ENCODE results near the gene C2orf15. TPM values are rescaled to one million over a fixed set of nuclear protein-coding genes. Genes with fewer than 3 reads are reported as not detected.
"Not testable (repeated sequence)": the region's sequence is repeated elsewhere in the genome, so short reads cannot be mapped to it uniquely, and the experiment has no call there.

C2orf15 gene
- 0.16 TPM in 1 of 2 replicates, not detected in the other for total RNA-seq

- peak; percentile 91 for DNase-seq (ENCODE audit: low spot score)
- H3K4me3 Mint-ChIP-seq (ENCODE audit: low read depth): peak within 1 kb of the TSS; percentile 83
- H3K27me3 Mint-ChIP-seq (ENCODE audit: low read depth): peaks cover 24% of the 10 kb centered on the region
- H3K9me3 Mint-ChIP-seq: no peaks in the 10 kb centered on the region
- H3K4me1 Mint-ChIP-seq (ENCODE audit: low read depth): peaks cover 8% of the 10 kb centered on the region
- intact Hi-C loops (cut with micrococcal nuclease): loop anchor here (1.0 to 2.0 kb wide), 3 partner anchors 13 to 196 kb away; partner anchors contain the start of genes EIF5B, LIPT1 and TSGA10
- no peaks in the 10 kb centered on the region for H3K36me3 Mint-ChIP-seq (ENCODE audit: low read depth)
- peak within 1 kb of the TSS; percentile 65 for H3K27ac Mint-ChIP-seq
These were observed at the start of gene C2orf15 for GRCh38 chr2:99141110-99142108. Gene C2orf15 (plus strand): TSS chr2:99141707. CDS start chr2:99150559, 8,852 bp downstream.

- no peak for DNase-seq (ENCODE audit: low spot score)
- Mint-ChIP-seq H3K9me3 (peaks cover 9% of the 10 kb centered on the region), H3K4me3 (ENCODE audit: low read depth) (no peak overlapping the region), H3K27ac (no peak overlapping the region), H3K36me3 (ENCODE audit: low read depth) (no peaks in the 10 kb centered on the region), H3K27me3 (ENCODE audit: low read depth) (peaks cover 22% of the 10 kb centered on the region), H3K4me1 (ENCODE audit: low read depth) (peaks cover 8% of the 10 kb centered on the region)
- intact Hi-C loops (cut with micrococcal nuclease): no loop called here
These were observed 44.8 kb upstream of the C2orf15 start for GRCh38 chr2:99096728-99097127.

GRCh38 chr2:99101697-99102096 is 39.8 kb upstream of the C2orf15 start:
- no peak for DNase-seq (ENCODE audit: low spot score)
- H3K27me3 Mint-ChIP-seq (ENCODE audit: low read depth): no peaks in the 10 kb centered on the region
- no peaks in the 10 kb centered on the region for H3K9me3 Mint-ChIP-seq
- H3K36me3 Mint-ChIP-seq (ENCODE audit: low read depth): no peaks in the 10 kb centered on the region
- intact Hi-C loops (cut with micrococcal nuclease): no loop called here
- no peak overlapping the region for H3K4me3 Mint-ChIP-seq (ENCODE audit: low read depth)
- peaks cover 5% of the 10 kb centered on the region for H3K4me1 Mint-ChIP-seq (ENCODE audit: low read depth)
- no peak overlapping the region for H3K27ac Mint-ChIP-seq

- intact Hi-C loops (cut with micrococcal nuclease): no loop called here
- Mint-ChIP-seq H3K4me3 (ENCODE audit: low read depth) (no peak overlapping the region), H3K36me3 (ENCODE audit: low read depth) (no peaks in the 10 kb centered on the region), H3K9me3 (no peaks in the 10 kb centered on the region), H3K4me1 (ENCODE audit: low read depth) (peaks cover 5% of the 10 kb centered on the region), H3K27me3 (ENCODE audit: low read depth) (no peaks in the 10 kb centered on the region), H3K27ac (no peak overlapping the region)
- no peak for DNase-seq (ENCODE audit: low spot score)
These were observed 37.5 kb upstream of the C2orf15 start for GRCh38 chr2:99104006-99104405.

- no peaks in the 10 kb centered on the region for H3K36me3 Mint-ChIP-seq (ENCODE audit: low read depth)
- H3K4me1 Mint-ChIP-seq (ENCODE audit: low read depth): no peaks in the 10 kb centered on the region
- no peaks in the 10 kb centered on the region for H3K9me3 Mint-ChIP-seq
- H3K27me3 Mint-ChIP-seq (ENCODE audit: low read depth): peaks cover 2% of the 10 kb centered on the region
- intact Hi-C loops (cut with micrococcal nuclease): no loop called here
- no peak for DNase-seq (ENCODE audit: low spot score)
- no peak overlapping the region for H3K4me3 Mint-ChIP-seq (ENCODE audit: low read depth)
- no peak overlapping the region for H3K27ac Mint-ChIP-seq
These were observed 34.6 kb upstream of the C2orf15 start for GRCh38 chr2:99106913-99107312.

- intact Hi-C loops (cut with micrococcal nuclease): no loop called here
These were observed 30.3 kb upstream of the C2orf15 start for GRCh38 chr2:99111236-99111635.

GRCh38 chr2:99111945-99112344 is 29.6 kb upstream of the C2orf15 start:
- no peak for DNase-seq (ENCODE audit: low spot score)
- H3K27ac Mint-ChIP-seq: no peak overlapping the region
- intact Hi-C loops (cut with micrococcal nuclease): no loop called here
- H3K4me1 Mint-ChIP-seq (ENCODE audit: low read depth): no peaks in the 10 kb centered on the region
- peaks cover 2% of the 10 kb centered on the region for H3K27me3 Mint-ChIP-seq (ENCODE audit: low read depth)
- no peak overlapping the region for H3K4me3 Mint-ChIP-seq (ENCODE audit: low read depth)
- H3K9me3 Mint-ChIP-seq: no peaks in the 10 kb centered on the region
- no peaks in the 10 kb centered on the region for H3K36me3 Mint-ChIP-seq (ENCODE audit: low read depth)

More at GRCh38 chr2:99111236-99111635, 30.3 kb upstream of the C2orf15 start:
- H3K36me3 Mint-ChIP-seq (ENCODE audit: low read depth): no peaks in the 10 kb centered on the region
- H3K9me3 Mint-ChIP-seq: no peaks in the 10 kb centered on the region
- DNase-seq (ENCODE audit: low spot score): no peak
- H3K27ac Mint-ChIP-seq: no peak overlapping the region
- no peak overlapping the region for H3K4me3 Mint-ChIP-seq (ENCODE audit: low read depth)
- peaks cover 2% of the 10 kb centered on the region for H3K27me3 Mint-ChIP-seq (ENCODE audit: low read depth)
- no peaks in the 10 kb centered on the region for H3K4me1 Mint-ChIP-seq (ENCODE audit: low read depth)

GRCh38 chr2:99112617-99113016 is 28.9 kb upstream of the C2orf15 start:
- Mint-ChIP-seq H3K27me3 (ENCODE audit: low read depth) (peaks cover 4% of the 10 kb centered on the region), H3K36me3 (ENCODE audit: low read depth) (no peaks in the 10 kb centered on the region), H3K9me3 (no peaks in the 10 kb centered on the region), H3K4me1 (ENCODE audit: low read depth) (no peaks in the 10 kb centered on the region), H3K4me3 (ENCODE audit: low read depth) (no peak overlapping the region), H3K27ac (no peak overlapping the region)
- intact Hi-C loops (cut with micrococcal nuclease): no loop called here
- no peak for DNase-seq (ENCODE audit: low spot score)

GRCh38 chr2:99127981-99128380 is 13.5 kb upstream of the C2orf15 start:
- intact Hi-C loops (cut with micrococcal nuclease): no loop called here
- no peaks in the 10 kb centered on the region for H3K4me1 Mint-ChIP-seq (ENCODE audit: low read depth)
- H3K36me3 Mint-ChIP-seq (ENCODE audit: low read depth): no peaks in the 10 kb centered on the region
- peaks cover 30% of the 10 kb centered on the region for H3K9me3 Mint-ChIP-seq
- H3K27me3 Mint-ChIP-seq (ENCODE audit: low read depth): no peaks in the 10 kb centered on the region
- DNase-seq (ENCODE audit: low spot score): no peak
- no peak overlapping the region for H3K4me3 Mint-ChIP-seq (ENCODE audit: low read depth)
- no peak overlapping the region for H3K27ac Mint-ChIP-seq

GRCh38 chr2:99135044-99135556 is 6.4 kb upstream of the C2orf15 start:
- H3K27ac Mint-ChIP-seq; H3K4me3 Mint-ChIP-seq (ENCODE audit: low read depth); DNase-seq (ENCODE audit: low spot score); H3K36me3 Mint-ChIP-seq (ENCODE audit: low read depth); H3K4me1 Mint-ChIP-seq (ENCODE audit: low read depth); intact Hi-C loops (cut with micrococcal nuclease): not testable (repeated sequence)
- Mint-ChIP-seq H3K27me3 (ENCODE audit: low read depth) (peaks cover 16% of the 10 kb centered on the region), H3K9me3 (peaks cover 34% of the 10 kb centered on the region)

- Mint-ChIP-seq H3K4me1 (ENCODE audit: low read depth) (peaks cover 8% of the 10 kb centered on the region), H3K4me3 (ENCODE audit: low read depth) (peak overlapping the region; percentile 28), H3K9me3 (peaks cover 3% of the 10 kb centered on the region)
These were observed 2.5 kb upstream of the C2orf15 start for GRCh38 chr2:99139003-99139402.

GRCh38 chr2:99140056-99140859 is 1.2 kb upstream of the C2orf15 start:
- H3K27me3 Mint-ChIP-seq (ENCODE audit: low read depth): peaks cover 24% of the 10 kb centered on the region
- H3K36me3 Mint-ChIP-seq (ENCODE audit: low read depth): no peaks in the 10 kb centered on the region
- peak overlapping the region; percentile 83 for H3K4me3 Mint-ChIP-seq (ENCODE audit: low read depth)
- H3K27ac Mint-ChIP-seq: no peak overlapping the region
- peaks cover 8% of the 10 kb centered on the region for H3K4me1 Mint-ChIP-seq (ENCODE audit: low read depth)
- H3K9me3 Mint-ChIP-seq: no peaks in the 10 kb centered on the region
- intact Hi-C loops (cut with micrococcal nuclease): loop anchor here (2.0 kb wide), 1 partner anchor 39 kb away; no protein-coding TSS in a partner anchor
- DNase-seq (ENCODE audit: low spot score): no peak

More at GRCh38 chr2:99139003-99139402, 2.5 kb upstream of the C2orf15 start:
- H3K27ac Mint-ChIP-seq: no peak overlapping the region
- no peak for DNase-seq (ENCODE audit: low spot score)
- no peaks in the 10 kb centered on the region for H3K36me3 Mint-ChIP-seq (ENCODE audit: low read depth)
- H3K27me3 Mint-ChIP-seq (ENCODE audit: low read depth): peaks cover 24% of the 10 kb centered on the region
- intact Hi-C loops (cut with micrococcal nuclease): no loop called here
